ENCODE data around the gene TRIM66. TPM values are rescaled to one million over a fixed set of nuclear protein-coding genes. Genes with fewer than 3 reads are reported as not detected.

The TRIM66 gene
- total RNA-seq, 1 donor = 5.6 TPM

DNA sequence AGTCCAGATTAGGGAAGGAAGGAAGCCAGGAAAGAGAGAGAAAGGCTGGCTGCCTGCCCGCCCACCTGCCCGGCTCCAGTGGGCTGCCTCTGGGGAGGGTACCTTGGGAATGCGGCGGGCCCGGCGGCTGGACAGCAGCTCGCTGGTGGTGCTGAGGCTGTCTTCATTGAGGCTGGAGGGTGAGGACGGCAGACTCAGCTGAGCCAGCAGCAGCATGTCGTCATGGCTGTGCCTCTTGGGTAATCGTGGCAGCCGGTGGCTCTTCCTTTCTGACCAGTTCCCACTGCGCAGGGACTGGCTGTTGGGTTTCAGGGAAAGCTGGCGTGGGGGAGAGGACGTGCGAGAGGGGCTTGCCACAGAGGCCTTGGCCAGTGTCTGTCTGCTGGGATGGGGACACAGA, 33.0 kb upstream of the TRIM66 start:
- H3K4me3 ChIP-seq (ENCODE audit: low read depth, low read length) = no peak overlapping the region
- TF ChIP-seq, protein P1, sequence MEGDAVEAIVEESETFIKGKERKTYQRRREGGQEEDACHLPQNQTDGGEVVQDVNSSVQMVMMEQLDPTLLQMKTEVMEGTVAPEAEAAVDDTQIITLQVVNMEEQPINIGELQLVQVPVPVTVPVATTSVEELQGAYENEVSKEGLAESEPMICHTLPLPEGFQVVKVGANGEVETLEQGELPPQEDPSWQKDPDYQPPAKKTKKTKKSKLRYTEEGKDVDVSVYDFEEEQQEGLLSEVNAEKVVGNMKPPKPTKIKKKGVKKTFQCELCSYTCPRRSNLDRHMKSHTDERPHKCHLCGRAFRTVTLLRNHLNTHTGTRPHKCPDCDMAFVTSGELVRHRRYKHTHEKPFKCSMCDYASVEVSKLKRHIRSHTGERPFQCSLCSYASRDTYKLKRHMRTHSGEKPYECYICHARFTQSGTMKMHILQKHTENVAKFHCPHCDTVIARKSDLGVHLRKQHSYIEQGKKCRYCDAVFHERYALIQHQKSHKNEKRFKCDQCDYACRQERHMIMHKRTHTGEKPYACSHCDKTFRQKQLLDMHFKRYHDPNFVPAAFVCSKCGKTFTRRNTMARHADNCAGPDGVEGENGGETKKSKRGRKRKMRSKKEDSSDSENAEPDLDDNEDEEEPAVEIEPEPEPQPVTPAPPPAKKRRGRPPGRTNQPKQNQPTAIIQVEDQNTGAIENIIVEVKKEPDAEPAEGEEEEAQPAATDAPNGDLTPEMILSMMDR (IDR thresholded peaks at IDR 0.05; ENCODE audit: insufficient read depth, low read length) = no peak
- no peak for DNase-seq (ENCODE audit: low read depth)

DNA sequence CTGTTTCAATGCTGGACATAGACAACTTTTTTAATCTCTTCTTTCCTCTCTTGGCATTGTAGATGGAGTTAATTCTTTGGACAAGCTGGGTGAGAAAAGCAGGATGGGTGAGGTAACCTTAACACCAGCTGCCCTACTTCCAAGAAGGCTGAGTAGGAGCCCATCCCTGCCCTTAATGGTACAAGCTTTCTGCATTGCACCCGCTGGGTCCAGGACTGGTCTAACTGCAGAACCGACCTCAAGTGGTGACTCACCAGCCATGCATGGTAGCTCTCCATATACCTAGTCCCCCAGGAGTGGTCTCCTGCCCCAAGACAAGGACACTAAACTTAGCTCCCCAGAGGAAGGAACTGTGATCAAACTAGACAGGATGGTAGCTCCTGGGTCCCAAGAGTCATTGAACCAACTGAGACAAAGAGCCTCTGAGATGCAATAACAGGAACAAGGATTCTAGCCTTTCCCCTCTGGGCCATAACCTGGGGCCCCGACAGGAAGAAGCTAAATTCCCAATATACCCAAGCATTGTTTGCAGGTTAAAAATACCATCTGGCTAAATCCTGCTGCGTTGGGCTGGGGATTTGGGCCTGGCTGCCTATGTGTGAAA, 32.3 kb upstream of the TRIM66 start:
- DNase-seq (ENCODE audit: low read depth) = no peak
- H3K4me3 ChIP-seq (ENCODE audit: low read depth, low read length) = no peak overlapping the region
- TF ChIP-seq, protein P1 (IDR thresholded peaks at IDR 0.05; ENCODE audit: insufficient read depth, low read length) = no peak

DNA sequence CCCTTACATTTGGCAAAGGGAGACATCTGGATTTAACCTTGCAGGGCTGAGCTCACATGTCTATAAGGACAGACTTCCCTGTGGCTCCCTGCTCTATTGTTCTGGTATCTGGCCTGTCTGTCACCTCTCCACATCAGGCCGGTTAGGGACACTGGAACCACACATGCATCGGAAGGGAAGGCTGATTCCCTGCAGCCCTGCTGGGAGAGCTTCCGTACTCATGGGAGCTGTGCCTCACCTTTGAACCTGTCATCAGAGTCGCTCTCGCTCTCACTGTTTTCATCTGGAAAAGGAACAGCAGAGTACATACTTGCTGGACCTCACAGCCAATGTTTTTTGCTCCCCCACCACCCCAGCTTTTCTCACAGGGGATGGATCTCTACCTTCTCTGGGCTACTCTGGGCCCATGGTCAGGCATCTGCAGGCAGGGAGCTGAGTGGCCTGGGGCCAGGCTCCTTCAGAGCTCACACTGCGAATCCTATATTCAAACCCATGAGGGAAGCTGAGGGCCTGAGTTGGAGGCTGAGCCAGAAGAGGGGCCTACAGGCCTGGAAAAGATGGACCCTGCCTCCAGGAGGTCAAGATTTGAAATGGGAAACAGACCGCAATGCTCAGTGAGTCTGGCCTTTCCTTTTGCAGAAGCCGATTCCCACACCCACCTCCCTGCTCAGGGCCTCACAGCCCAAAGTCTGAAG, 31.4 kb upstream of the TRIM66 start:
- no peak for DNase-seq (ENCODE audit: low read depth)
- TF ChIP-seq, protein P1 (IDR thresholded peaks at IDR 0.05; ENCODE audit: insufficient read depth, low read length) = no peak
- no peak overlapping the region for H3K4me3 ChIP-seq (ENCODE audit: low read depth, low read length)

DNA sequence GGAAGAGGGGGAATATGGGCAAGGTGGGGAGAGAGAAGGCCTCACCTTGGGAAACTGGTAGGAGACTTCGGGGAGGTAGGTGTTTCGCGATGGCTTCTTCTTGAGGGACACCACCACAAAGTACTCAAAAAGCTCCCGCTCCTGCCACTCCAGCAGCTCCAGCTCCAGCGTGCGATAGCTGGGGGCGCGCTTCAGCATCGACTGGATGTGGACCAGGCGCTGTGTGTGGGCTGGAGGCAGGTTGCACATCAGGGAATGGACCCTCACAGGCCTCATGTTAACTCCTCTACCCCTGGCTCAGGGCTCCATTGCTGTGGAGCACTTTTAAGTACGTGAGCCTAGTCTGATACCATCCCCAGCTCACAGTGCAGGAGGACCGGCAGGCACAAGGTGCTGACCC, 30.0 kb upstream of the TRIM66 start:
- no peak for DNase-seq (ENCODE audit: low read depth)
- H3K4me3 ChIP-seq (ENCODE audit: low read depth, low read length) = no peak overlapping the region
- TF ChIP-seq, protein P1 (IDR thresholded peaks at IDR 0.05; ENCODE audit: insufficient read depth, low read length) = no peak

DNA sequence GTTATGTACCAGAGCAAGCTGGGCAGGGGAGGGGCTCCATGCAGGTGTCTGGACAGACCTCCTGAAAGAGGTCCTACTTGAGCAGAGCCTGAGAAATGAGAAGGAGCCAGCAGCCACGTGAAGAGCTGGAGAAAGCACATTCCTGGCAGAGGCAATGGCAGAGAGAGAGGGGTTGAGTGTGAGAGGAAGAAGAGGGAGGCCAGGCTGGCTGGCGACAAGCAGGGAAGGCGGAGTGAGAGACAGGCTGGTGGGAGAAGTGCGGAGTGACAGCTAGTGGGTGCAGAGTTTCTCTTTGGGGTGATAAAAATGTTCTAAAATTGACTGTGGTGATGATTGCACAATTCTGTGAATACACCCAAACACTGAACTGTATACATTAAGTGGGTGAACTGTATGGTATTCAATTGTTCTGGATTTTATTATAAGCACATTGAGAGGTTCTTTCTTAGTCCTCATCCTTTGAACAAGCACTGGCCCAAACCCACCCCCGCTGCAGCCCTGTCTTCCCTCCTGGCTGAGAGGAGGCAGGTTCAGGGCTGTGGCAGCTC, 29.5 kb upstream of the TRIM66 start:
- H3K4me3 ChIP-seq (ENCODE audit: low read depth, low read length) = no peak overlapping the region

DNA sequence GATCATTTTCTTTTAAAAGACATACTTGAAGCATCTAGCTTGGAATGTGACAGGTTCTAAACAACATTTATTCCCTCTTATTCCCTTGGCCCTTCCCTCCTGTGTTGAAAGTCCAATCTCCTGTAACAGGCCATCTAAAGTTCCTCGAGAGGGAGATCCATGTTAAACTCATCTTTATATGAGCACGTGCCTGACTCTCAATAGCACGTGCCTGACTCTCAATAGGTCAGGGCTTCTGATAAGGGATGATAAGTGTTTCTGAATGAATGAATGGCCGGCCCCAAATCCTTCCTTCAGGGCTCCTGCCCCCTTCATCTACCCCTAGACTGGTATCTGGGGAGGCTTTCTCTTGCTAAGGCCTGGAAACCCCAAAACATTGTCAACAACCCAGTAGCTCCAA, 27.3 kb upstream of the TRIM66 start:
- TF ChIP-seq, protein P1 (IDR thresholded peaks at IDR 0.05; ENCODE audit: insufficient read depth, low read length) = no peak
- DNase-seq (ENCODE audit: low read depth) = no peak

More for the DNA sequence above, 29.5 kb upstream of the TRIM66 start:
- TF ChIP-seq, protein P1 (IDR thresholded peaks at IDR 0.05; ENCODE audit: insufficient read depth, low read length) = no peak
- DNase-seq (ENCODE audit: low read depth) = no peak

More for the DNA sequence above, 27.3 kb upstream of the TRIM66 start:
- no peak overlapping the region for H3K4me3 ChIP-seq (ENCODE audit: low read depth, low read length)
